Lower lobe of right lung (tissue), 2 donors: ENCODE results near the gene SSPN. TPM values are rescaled to one million over a fixed set of nuclear protein-coding genes. Genes with fewer than 3 reads are reported as not detected.
A peak's percentile ranks its signal among the peaks of the same experiment; 100 is the strongest.

Experiments used
- ATAC-seq, 2 donors: fragments of 200-7000 bp; cut with Tn5 transposase; one replicate each; pipeline ENCODE4 v1.9.1; 2020 to 2022; ENCODE audit warnings: mild to moderate bottlenecking in 2 of 2, moderate library complexity in 2 of 2
- DNase-seq: peaks from one replicate; pipeline ENCODE4 v3.0.0-alpha.2; 2020
- H3K27ac ChIP-seq: fragments of 200-600 bp; one replicate; pipeline ENCODE4 v1.8.0; 2022
- H3K27me3 ChIP-seq: fragments of 200-600 bp; one replicate; pipeline ENCODE4 v1.8.0; 2022; ENCODE audit warnings: low read depth
- H3K36me3 ChIP-seq: fragments of 200-600 bp; one replicate; pipeline ENCODE4 v1.8.0; 2022; ENCODE audit warnings: mild to moderate bottlenecking
- H3K4me1 ChIP-seq: fragments of 200-600 bp; one replicate; pipeline ENCODE4 v1.8.0; 2022
- H3K4me3 ChIP-seq: fragments of 200-600 bp; one replicate; pipeline ENCODE4 v1.8.0; 2022; ENCODE audit warnings: mild to moderate bottlenecking
- H3K9me3 ChIP-seq: fragments of 200-600 bp; one replicate; pipeline ENCODE4 v1.8.0; 2022
- intact Hi-C: fragments of 100-400 bp; cut with DNase I; formaldehyde crosslinking; loops from one replicate; pipeline ENCODE4 v1.11.0; 2022
- total RNA-seq: library from RNA; stranded (reverse); fragmentation: NEBNext Ultra II Directional; extraction: Animal tissue kit (Norgen Biotek cat#: 25700); gene quantifications from one replicate; pipeline ENCODE4 v1.2.1, GENCODE V29; 2021
- TF ChIP-seq, protein P1 (sequence below): fragments of 200-600 bp; IDR thresholded peaks from one replicate; pipeline ENCODE4 v1.8.0; 2022; ENCODE audit warnings: antibody characterized with exemption, mild to moderate bottlenecking
- donor health status: DM: no; HTN: yes; CAD: no; lungs with severe emphysema.

SSPN gene
- total RNA-seq, 1 donor from 2014 or later: 12.8 TPM

DNA sequence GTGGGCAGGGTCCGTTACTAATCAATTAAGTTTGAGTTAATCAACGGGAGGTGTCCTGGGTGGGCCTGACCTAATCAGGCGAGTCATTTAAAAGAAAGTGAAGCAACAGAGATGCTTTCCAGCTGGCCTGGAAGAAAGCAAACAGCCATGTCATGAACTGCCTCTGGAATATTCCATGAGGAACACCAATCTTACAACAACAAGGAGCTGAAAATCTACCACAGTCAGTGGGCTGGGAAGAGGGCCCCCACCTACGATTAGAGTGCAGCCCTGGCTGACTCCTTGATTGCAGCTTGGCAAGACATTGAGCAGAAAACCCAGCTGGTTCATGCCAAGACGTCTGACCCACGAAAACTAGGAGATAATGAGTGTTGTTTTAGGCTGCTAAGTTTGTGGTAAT, 56.2 kb downstream of the SSPN start:
- DNase-seq (no peak), ATAC-seq (no peak)
- H3K27me3 ChIP-seq: no peaks in the 10 kb centered on the region
- H3K36me3 ChIP-seq: no peaks in the 10 kb centered on the region
- H3K4me3 ChIP-seq: no peak overlapping the region
- no peak overlapping the region for H3K27ac ChIP-seq
- H3K4me1 ChIP-seq: no peaks in the 10 kb centered on the region
- peaks cover 9% of the 10 kb centered on the region for H3K9me3 ChIP-seq
- TF ChIP-seq, protein P1, sequence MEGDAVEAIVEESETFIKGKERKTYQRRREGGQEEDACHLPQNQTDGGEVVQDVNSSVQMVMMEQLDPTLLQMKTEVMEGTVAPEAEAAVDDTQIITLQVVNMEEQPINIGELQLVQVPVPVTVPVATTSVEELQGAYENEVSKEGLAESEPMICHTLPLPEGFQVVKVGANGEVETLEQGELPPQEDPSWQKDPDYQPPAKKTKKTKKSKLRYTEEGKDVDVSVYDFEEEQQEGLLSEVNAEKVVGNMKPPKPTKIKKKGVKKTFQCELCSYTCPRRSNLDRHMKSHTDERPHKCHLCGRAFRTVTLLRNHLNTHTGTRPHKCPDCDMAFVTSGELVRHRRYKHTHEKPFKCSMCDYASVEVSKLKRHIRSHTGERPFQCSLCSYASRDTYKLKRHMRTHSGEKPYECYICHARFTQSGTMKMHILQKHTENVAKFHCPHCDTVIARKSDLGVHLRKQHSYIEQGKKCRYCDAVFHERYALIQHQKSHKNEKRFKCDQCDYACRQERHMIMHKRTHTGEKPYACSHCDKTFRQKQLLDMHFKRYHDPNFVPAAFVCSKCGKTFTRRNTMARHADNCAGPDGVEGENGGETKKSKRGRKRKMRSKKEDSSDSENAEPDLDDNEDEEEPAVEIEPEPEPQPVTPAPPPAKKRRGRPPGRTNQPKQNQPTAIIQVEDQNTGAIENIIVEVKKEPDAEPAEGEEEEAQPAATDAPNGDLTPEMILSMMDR: no peak
- intact Hi-C loops: no loop called here

DNA sequence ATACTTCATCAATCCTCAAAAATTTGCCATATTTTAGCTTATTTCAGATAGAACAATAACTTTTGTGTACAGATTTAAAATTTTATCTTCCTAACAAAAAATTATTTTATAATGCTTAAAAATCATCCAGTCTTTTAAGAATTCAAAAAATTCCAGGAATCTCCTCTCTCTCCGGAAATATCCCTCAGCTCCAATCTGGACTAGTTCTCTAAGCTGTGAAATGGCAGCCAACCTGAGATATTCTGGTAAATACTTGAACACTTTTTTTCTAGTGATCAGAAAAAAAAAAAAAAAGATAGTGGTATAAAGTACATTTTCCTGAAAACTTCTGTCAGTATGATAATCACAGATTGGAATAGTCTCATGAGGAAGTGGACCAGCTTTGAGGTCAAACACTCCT, 57.6 kb downstream of the SSPN start:
- no peaks in the 10 kb centered on the region for H3K27me3 ChIP-seq
- no peaks in the 10 kb centered on the region for H3K4me1 ChIP-seq
- no peak overlapping the region for H3K4me3 ChIP-seq
- no peak for ATAC-seq
- TF ChIP-seq, protein P1: no peak
- no peak overlapping the region for H3K27ac ChIP-seq
- H3K36me3 ChIP-seq: no peaks in the 10 kb centered on the region
- peaks cover 9% of the 10 kb centered on the region for H3K9me3 ChIP-seq
- intact Hi-C loops: no loop called here
- DNase-seq: no peak

DNA sequence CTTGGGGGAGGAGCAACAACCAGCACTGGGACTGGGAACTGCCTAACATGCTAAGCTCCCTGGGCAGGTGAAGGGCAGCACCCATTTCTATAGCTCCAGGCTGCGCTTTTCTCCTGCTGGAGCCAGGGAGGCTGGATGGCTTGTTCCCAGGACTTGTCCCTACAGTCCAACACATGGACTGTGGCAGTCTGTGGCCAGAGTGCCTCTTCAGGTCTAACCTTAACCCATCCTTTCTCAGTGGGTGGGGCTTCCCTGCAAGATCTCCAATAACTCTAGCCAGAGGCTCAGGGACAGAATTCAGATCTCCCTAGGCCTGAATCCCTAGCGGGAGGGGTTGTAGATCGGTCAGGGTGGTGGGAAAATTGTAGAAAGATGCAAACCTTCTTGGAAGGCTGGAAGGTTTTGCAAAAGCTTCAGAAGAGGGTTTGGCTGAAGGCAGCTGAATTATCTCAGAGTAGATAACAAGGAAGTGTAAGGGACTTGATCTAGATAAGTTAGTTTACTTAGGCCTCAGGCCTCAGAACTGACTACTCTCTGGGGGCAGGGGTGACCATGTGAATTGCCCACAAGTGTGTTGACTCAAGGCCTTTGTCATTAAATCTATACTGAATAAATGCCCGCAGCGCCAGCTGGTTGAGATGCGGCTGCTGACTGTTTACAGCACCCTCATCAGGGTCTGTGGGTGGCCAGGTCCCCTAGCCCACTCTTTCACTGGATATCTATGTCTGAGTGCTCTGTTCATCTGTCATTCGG, 60.7 kb downstream of the SSPN start:
- TF ChIP-seq, protein P1: no peak
- intact Hi-C loops: no loop called here
- H3K36me3 ChIP-seq: no peaks in the 10 kb centered on the region
- H3K9me3 ChIP-seq: no peaks in the 10 kb centered on the region
- ATAC-seq (no peak), DNase-seq (no peak)
- no peak overlapping the region for H3K27ac ChIP-seq
- H3K27me3 ChIP-seq: no peaks in the 10 kb centered on the region
- H3K4me1 ChIP-seq: no peaks in the 10 kb centered on the region
- H3K4me3 ChIP-seq: no peak overlapping the region

GRCh38 chr12:26264215-26264838, 69.0 kb downstream of the SSPN start:
- intact Hi-C loops: no loop called here
- ATAC-seq: peak in 1 of 2 donors; percentile 48

GRCh38 chr12:26265606-26266005, 70.2 kb downstream of the SSPN start:
- peaks cover 7% of the 10 kb centered on the region for H3K4me1 ChIP-seq
- ATAC-seq: no peak
- no peak overlapping the region for H3K4me3 ChIP-seq
- no peak for DNase-seq
- TF ChIP-seq, protein P1: no peak
- no peak overlapping the region for H3K27ac ChIP-seq
- H3K9me3 ChIP-seq: no peaks in the 10 kb centered on the region
- intact Hi-C loops: no loop called here
- no peaks in the 10 kb centered on the region for H3K36me3 ChIP-seq
- H3K27me3 ChIP-seq: no peaks in the 10 kb centered on the region

More at GRCh38 chr12:26264215-26264838, 69.0 kb downstream of the SSPN start:
- H3K36me3 ChIP-seq: no peaks in the 10 kb centered on the region
- TF ChIP-seq, protein P1: no peak
- H3K4me1 ChIP-seq: peaks cover 1% of the 10 kb centered on the region
- H3K9me3 ChIP-seq: no peaks in the 10 kb centered on the region
- no peak overlapping the region for H3K4me3 ChIP-seq
- no peaks in the 10 kb centered on the region for H3K27me3 ChIP-seq
- DNase-seq: no peak
- no peak overlapping the region for H3K27ac ChIP-seq
